ENCODE results near the gene U2AF1L4. TPM values are rescaled to one million over a fixed set of nuclear protein-coding genes. Genes with fewer than 3 reads are reported as not detected.
A peak's percentile ranks its signal among the peaks of the same experiment; 100 is the strongest.

U2AF1L4 gene
- total RNA-seq, 4 donors from 2014 or later = 5.1 to 22.9 (median 13.4) TPM

- Histone ChIP-seq H3K36me3 (peaks cover 0 to 16% of the 10 kb centered on the region in 2 donors), H3K4me3 (no peak overlapping the region), H3K27me3 (no peaks in the 10 kb centered on the region), H3K9me3 (no peaks in the 10 kb centered on the region), H3K27ac (peak overlapping the region; percentile 89 to 97 (median 95)), H3K4me1 (peaks cover 24 to 49% of the 10 kb centered on the region in 2 donors)
- ATAC-seq (no peak), DNase-seq (no peak)
- intact Hi-C loops (cut with DNase I; ENCODE audit: low total_unique reads) = loop anchor here (10.0 kb wide), 1 partner anchor 462 kb away; the partner anchor contains the start of genes ZNF146 and ZNF565
- TF ChIP-seq POLR2A (IDR thresholded peaks at IDR 0.05) (no peak), CTCF (IDR thresholded peaks at IDR 0.05 in 4 of 5, conservative IDR thresholded peaks at IDR 0.05 in 1 of 5) (no peak)
- in situ Hi-C loops (cut with MboI; ENCODE audit: low sequenced_read_pairs in 4 of 4) = loop anchor here in 1 of 4 donors (25.0 kb wide), 1 partner anchor 384 kb away; the partner anchor contains the start of gene CAPNS1
These were observed 7.6 kb upstream of the U2AF1L4 start for GRCh38 chr19:35752746-35753350.

- peaks cover 0 to 16% of the 10 kb centered on the region in 2 donors for H3K36me3 ChIP-seq
- H3K4me1 ChIP-seq = peaks cover 22 to 43% of the 10 kb centered on the region in 2 donors
- H3K9me3 ChIP-seq = no peaks in the 10 kb centered on the region
- intact Hi-C loops (cut with DNase I; ENCODE audit: low total_unique reads) = loop anchor here (10.0 kb wide), 1 partner anchor 463 kb away; the partner anchor contains the start of genes ZNF146 and ZNF565
- in situ Hi-C loops (cut with MboI; ENCODE audit: low sequenced_read_pairs in 4 of 4) = loop anchor here in 1 of 4 donors (25.0 kb wide), 1 partner anchor 385 kb away; the partner anchor contains the start of gene CAPNS1
- no peak for DNase-seq
- H3K4me3 ChIP-seq = no peak overlapping the region
- peak overlapping the region in 3 of 4 donors; percentile 9 to 97 (median 95) for H3K27ac ChIP-seq
- H3K27me3 ChIP-seq = no peaks in the 10 kb centered on the region
- TF ChIP-seq POLR2A (IDR thresholded peaks at IDR 0.05) = no peak
- TF ChIP-seq CTCF (IDR thresholded peaks at IDR 0.05 in 4 of 5, conservative IDR thresholded peaks at IDR 0.05 in 1 of 5) = no peak
- no peak for ATAC-seq
These were observed 6.9 kb upstream of the U2AF1L4 start for GRCh38 chr19:35751839-35752745.

- ATAC-seq (no peak), DNase-seq (no peak)
- in situ Hi-C loops (cut with MboI; ENCODE audit: low sequenced_read_pairs in 4 of 4) = loop anchor here in 1 of 4 donors (25.0 kb wide), 1 partner anchor 387 kb away; the partner anchor contains the start of gene CAPNS1
- Histone ChIP-seq H3K9me3 (no peaks in the 10 kb centered on the region), H3K4me1 (peaks cover 15 to 41% of the 10 kb centered on the region in 2 donors), H3K27me3 (no peaks in the 10 kb centered on the region), H3K36me3 (peaks cover 0 to 16% of the 10 kb centered on the region in 2 donors), H3K27ac (peak overlapping the region in 3 of 4 donors; percentile 5 to 91 (median 18)), H3K4me3 (no peak overlapping the region)
- no peak for TF ChIP-seq CTCF (IDR thresholded peaks at IDR 0.05 in 4 of 5, conservative IDR thresholded peaks at IDR 0.05 in 1 of 5)
- no peak for TF ChIP-seq POLR2A (IDR thresholded peaks at IDR 0.05)
- intact Hi-C loops (cut with DNase I; ENCODE audit: low total_unique reads) = loop anchor here (10.0 kb wide), 1 partner anchor 465 kb away; the partner anchor contains the start of genes ZNF146 and ZNF565
These were observed 4.9 kb upstream of the U2AF1L4 start for GRCh38 chr19:35750167-35750566.

- Histone ChIP-seq H3K27ac (peak within 1 kb of the TSS; percentile 89 to 94 (median 92)), H3K9me3 (no peaks in the 10 kb centered on the region), H3K4me3 (peak within 1 kb of the TSS; percentile 87 to 98 (median 92)), H3K27me3 (no peaks in the 10 kb centered on the region), H3K36me3 (peaks cover 0 to 22% of the 10 kb centered on the region in 2 donors), H3K4me1 (peaks cover 23 to 37% of the 10 kb centered on the region in 2 donors)
- in situ Hi-C loops (cut with MboI; ENCODE audit: low sequenced_read_pairs in 4 of 4) (no loop called here), intact Hi-C loops (cut with DNase I; ENCODE audit: low total_unique reads) (loop anchor here (10.0 kb wide), 2 partner anchors 366 to 604 kb away; partner anchors contain the start of genes FXYD7, OVOL3, POLR2I and TBCB)
- TF ChIP-seq CTCF (IDR thresholded peaks at IDR 0.05 in 4 of 5, conservative IDR thresholded peaks at IDR 0.05 in 1 of 5) = peak in 4 of 5 experiments; percentile 42 to 48 (median 44)
- peak; percentile 95 to 96 for TF ChIP-seq POLR2A (IDR thresholded peaks at IDR 0.05)
- ATAC-seq = peak; percentile 87 to 92
- peak; percentile 99 to 100 for DNase-seq
These were observed 3.1 kb upstream of the U2AF1L4 start, which contains the start of gene LIN37 for GRCh38 chr19:35748106-35749020. TSS of gene LIN37 (plus strand) at chr19:35748576. CDS start at chr19:35748725, 149 bp downstream.
